NCI-H2107 (cell line): Measurements from ENCODE around the gene AQP2.
A peak's percentile ranks its signal among the peaks of the same experiment; 100 is the strongest.

Experiments used
- DNase-seq: peaks from one replicate; lab custom pipeline; 2025; lab: John Stamatoyannopoulos, UW

The AQP2 gene, protein sequence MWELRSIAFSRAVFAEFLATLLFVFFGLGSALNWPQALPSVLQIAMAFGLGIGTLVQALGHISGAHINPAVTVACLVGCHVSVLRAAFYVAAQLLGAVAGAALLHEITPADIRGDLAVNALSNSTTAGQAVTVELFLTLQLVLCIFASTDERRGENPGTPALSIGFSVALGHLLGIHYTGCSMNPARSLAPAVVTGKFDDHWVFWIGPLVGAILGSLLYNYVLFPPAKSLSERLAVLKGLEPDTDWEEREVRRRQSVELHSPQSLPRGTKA

GRCh38 chr12:49950273-49951251 is at the start of gene AQP2:
Gene AQP2 (plus strand): TSS chr12:49950737. CDS start chr12:49950831, 94 bp downstream.
- no peak for DNase-seq

DNA sequence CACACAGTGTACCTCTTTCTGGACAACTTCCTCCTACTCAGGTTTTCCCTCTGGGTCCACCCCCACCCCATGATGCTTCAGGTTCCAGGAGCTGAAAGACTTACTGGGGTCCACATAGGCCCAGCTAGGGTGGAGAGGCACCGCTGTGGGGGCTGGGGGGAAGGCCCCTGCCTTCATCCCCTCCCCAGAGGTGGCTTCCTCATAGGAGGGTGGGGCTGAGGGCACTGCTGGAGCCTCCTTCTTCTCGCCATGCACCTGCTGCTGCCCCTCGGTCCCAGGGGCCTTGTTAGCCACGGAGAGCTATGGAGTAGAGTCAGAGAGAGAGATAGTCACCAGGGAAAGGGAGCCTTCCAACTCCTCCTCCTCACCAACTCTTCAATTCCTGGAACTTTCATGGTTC is 49.5 kb upstream of the AQP2 start:
- no peak for DNase-seq

GRCh38 chr12:49901986-49902385 is 48.6 kb upstream of the AQP2 start:
- no peak for DNase-seq

GRCh38 chr12:49902399-49903350 is 47.9 kb upstream of the AQP2 start:
- DNase-seq: no peak

- DNase-seq: no peak
Measured at GRCh38 chr12:49903351-49903699, 47.2 kb upstream of the AQP2 start.

DNA sequence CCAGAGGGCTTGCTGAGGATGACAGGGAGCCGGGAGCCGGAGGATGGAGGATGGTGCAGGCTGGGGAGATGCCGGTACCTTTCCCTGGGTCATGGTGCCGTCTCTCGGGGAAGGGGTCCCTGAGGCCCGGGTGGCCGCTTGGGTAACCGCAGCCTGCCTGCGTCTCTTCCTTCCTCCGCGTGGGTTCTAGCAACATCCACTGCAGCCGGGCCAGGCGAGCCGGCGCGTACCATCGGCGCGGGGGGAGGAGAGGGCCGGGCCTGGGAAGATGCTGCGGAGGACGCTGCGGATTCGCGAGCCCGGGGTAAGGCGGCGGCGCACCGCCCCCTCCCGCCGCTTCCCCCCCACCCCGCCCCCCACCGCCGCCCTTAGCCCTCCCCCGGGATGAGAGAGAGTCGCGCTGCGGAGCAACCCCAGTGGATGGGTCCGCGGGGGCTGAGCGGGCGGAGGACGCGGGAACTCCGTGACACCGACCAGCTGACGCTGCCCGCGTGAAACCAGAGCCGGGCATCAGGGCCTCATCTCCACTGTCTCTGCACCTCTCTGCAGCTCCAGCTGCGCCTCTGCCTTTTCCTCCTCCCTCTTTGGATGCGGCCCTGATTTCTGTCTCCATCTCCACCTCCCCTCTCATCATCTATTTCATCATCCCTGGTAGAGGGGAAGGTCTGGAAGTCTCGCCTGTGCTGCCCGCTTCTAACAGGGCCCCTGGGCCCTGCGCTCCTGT is 46.7 kb upstream of the AQP2 start, which contains the start of gene FAIM2:
TSS of gene FAIM2 (minus strand) at position 201 of the 724 bp plus-strand sequence. CDS start at position 93, 108 bp downstream.
- DNase-seq: no peak

- no peak for DNase-seq
Measured at GRCh38 chr12:49904601-49905000, 45.9 kb upstream of the AQP2 start.

GRCh38 chr12:49905718-49906314 is 44.7 kb upstream of the AQP2 start:
- no peak for DNase-seq

DNA sequence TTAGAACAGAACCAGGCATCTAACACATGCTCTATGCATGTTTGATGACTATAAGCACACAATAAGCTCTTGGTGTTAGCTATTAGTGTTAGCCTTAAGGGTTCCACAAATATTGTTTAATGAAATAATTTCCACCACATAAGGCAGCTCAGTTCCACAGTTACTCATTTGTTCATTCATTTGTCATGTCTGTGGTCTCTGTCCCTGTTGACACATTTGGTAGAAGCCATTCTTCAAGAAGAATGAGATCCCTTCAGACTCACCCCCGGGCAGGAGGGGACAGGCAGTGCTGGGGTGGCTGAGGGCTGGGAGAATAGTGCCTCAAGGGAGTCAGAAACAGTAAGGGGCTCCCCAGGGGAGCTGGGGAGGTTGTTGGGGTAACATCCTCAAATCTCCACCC is 43.2 kb upstream of the AQP2 start:
- DNase-seq: no peak

GRCh38 chr12:49909356-49909755 is 41.2 kb upstream of the AQP2 start:
- DNase-seq: no peak

GRCh38 chr12:49909826-49910225 is 40.7 kb upstream of the AQP2 start:
- DNase-seq: peak; percentile 37

GRCh38 chr12:49910331-49911212 is 40.0 kb upstream of the AQP2 start:
- DNase-seq: no peak

DNA sequence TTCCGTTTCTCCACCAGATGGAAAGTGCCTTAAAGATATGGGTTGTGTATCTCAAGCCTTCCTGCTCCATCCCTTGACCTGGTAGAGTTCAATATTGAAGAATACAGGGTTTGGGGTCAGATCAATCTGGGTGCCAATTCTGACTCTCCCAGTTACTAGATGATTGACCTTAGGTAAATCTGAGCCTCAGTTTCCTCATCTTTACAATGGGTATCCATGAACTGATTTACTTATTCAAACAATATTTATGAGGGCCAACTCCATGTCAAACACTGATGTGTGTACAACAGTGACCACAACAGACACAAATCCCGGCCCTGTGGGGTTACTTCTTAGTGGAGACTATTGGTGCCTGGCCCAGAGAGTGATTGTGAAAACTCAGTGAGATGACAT is 39.3 kb upstream of the AQP2 start:
- DNase-seq: no peak

- no peak for DNase-seq
Measured at GRCh38 chr12:49912345-49913255, 37.9 kb upstream of the AQP2 start.

DNA sequence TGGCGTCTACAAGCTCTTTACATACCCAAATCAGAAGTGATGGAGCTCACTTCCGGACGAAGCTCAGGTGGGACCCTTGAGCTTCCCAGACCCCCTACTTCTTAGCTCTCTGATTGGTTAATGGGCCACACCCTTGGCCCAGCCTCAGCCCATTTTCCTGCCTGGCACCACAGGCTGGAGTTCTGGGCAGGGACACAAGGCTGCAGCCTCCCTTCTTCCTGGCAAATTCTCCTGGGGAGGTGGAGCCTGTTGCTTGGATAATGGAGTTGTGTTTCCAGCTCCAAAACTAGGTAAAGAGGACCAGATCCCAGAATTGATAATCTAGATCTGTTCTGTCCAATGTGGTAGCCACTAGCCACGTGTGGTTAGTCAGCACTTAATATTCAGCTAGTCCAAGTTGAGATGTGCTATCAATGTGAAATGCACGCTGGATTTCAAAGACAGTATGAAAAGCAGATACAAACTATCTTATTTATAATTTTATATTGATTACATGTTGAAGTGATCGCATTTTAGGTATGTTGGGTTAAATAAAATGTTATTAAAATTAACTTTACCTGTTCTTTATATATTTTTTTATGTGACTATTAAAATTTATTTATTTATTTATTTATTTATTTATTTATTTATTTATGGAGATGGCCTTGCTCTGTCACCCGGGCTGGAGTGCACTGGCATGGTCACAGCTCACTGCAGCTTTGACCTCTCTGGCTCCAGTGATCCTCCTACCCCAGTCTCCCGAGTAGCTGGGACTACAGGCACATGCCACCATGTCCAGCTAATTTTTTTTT is 34.2 kb upstream of the AQP2 start:
- no peak for DNase-seq

GRCh38 chr12:49917166-49917787 is 33.3 kb upstream of the AQP2 start:
- no peak for DNase-seq

GRCh38 chr12:49917788-49918173 is 32.8 kb upstream of the AQP2 start:
- DNase-seq: no peak
